IMR-90 (cell line): ENCODE data around the gene AAGAB. TPM values are rescaled to one million over a fixed set of nuclear protein-coding genes. Genes with fewer than 3 reads are reported as not detected.

ENCODE experiments used
- ATAC-seq: fragments of 200-7000 bp; cut with Tn5 transposase; 2 replicates; pipeline ENCODE4 v1.9.1; 2020; ENCODE audit warnings: low read depth, mild to moderate bottlenecking, moderate library complexity
- BruUV-seq: library from RNA; stranded (reverse); fragments of 400-500 nt; replicated peaks from 2 replicates; lab custom pipeline; 2021; lab: Mats Ljungman, UMichigan
- CTCF ChIA-PET: fragments of 300-600 bp; formaldehyde crosslinking; extraction: SDS; loops from one replicate; lab custom pipeline; 2021; ENCODE audit warnings: antibody characterized with exemption; lab: Yijun Ruan, JAX
- POLR2A ChIA-PET: fragments of 300-600 bp; sonication (Branson Sonifier 250); formaldehyde crosslinking; loops from one replicate; lab custom pipeline; 2022; ENCODE audit warnings: antibody characterized with exemption; ENCODE audit not compliant: unreplicated experiment; lab: Charles Lee
- DNase-seq: peaks from one replicate; pipeline ENCODE4 v3.0.0; 2013
- H2AFZ ChIP-seq: replicated peaks from 2 replicates; pipeline ENCODE3; 2013; ENCODE audit warnings: low read length, mild to moderate bottlenecking; ENCODE audit not compliant: poor library complexity
- H2AK5ac ChIP-seq: 2 replicates; pipeline ENCODE4 v1.6.1; 2013; ENCODE audit warnings: low read depth, low read length, inconsistent platforms
- H2AK9ac ChIP-seq: replicated peaks from 2 replicates; pipeline ENCODE3; 2013; ENCODE audit warnings: mild to moderate bottlenecking, low read depth, low read length, moderate library complexity; ENCODE audit not compliant: poor library complexity
- H2BK120ac ChIP-seq: 2 replicates; pipeline ENCODE4 v1.6.1; 2013; ENCODE audit warnings: low read depth, low read length, inconsistent platforms
- H2BK15ac ChIP-seq: 3 replicates; pipeline ENCODE4 v1.6.1; 2013; ENCODE audit warnings: low read depth, low read length, inconsistent platforms
- H2BK20ac ChIP-seq: 2 replicates; pipeline ENCODE4 v1.6.1; 2013; ENCODE audit warnings: low read depth, mild to moderate bottlenecking, inconsistent platforms, low read length, moderate library complexity
- H2BK5ac ChIP-seq: 2 replicates; pipeline ENCODE4 v1.6.1; 2013; ENCODE audit warnings: mild to moderate bottlenecking, low read depth, low read length, inconsistent platforms; ENCODE audit not compliant: poor library complexity, severe bottlenecking
- H3K14ac ChIP-seq: replicated peaks from 2 replicates; pipeline ENCODE4 v1.6.1; 2013; ENCODE audit warnings: low read depth, low read length, inconsistent platforms
- H3K18ac ChIP-seq: 2 replicates; pipeline ENCODE4 v1.6.1; 2013; ENCODE audit warnings: low read depth, low read length, control low read depth
- H3K23ac ChIP-seq: 2 replicates; pipeline ENCODE4 v1.6.1; 2013; ENCODE audit warnings: low read depth, low read length, inconsistent platforms
- H3K27ac ChIP-seq: 2 replicates; pipeline ENCODE4 v1.5.1; 2013; ENCODE audit warnings: mild to moderate bottlenecking, control low read depth, low read length; ENCODE audit not compliant: insufficient read depth
- H3K27me3 ChIP-seq: 2 replicates; pipeline ENCODE4 v1.6.1; 2013; ENCODE audit warnings: low read length; ENCODE audit not compliant: control insufficient read depth, insufficient read depth
- H3K36me3 ChIP-seq: 2 replicates; pipeline ENCODE4 v1.6.1; 2013; ENCODE audit warnings: low read length, mixed read lengths; ENCODE audit not compliant: control insufficient read depth, insufficient read depth
- H3K4ac ChIP-seq: 2 replicates; pipeline ENCODE4 v1.6.1; 2013; ENCODE audit warnings: low read depth, low read length, inconsistent platforms
- H3K4me1 ChIP-seq: 2 replicates; pipeline ENCODE4 v1.6.1; 2013; ENCODE audit warnings: low read length, mixed read lengths; ENCODE audit not compliant: control insufficient read depth, insufficient read depth
- H3K4me2 ChIP-seq: 2 replicates; pipeline ENCODE4 v1.6.1; 2013; ENCODE audit warnings: low read depth, mild to moderate bottlenecking, control low read depth, low read length, moderate library complexity
- H3K4me3 ChIP-seq: 2 replicates; pipeline ENCODE4 v1.5.1; 2013; ENCODE audit warnings: low read depth, mild to moderate bottlenecking, control low read depth, low read length, moderate library complexity; ENCODE audit not compliant: insufficient read depth
- H3K56ac ChIP-seq: 2 replicates; pipeline ENCODE4 v1.6.1; 2013; ENCODE audit warnings: low read length, inconsistent platforms; ENCODE audit not compliant: insufficient read depth; ENCODE audit errors: extremely low read depth
- H3K79me1 ChIP-seq, 2 experiments: 2 replicates each; pipeline ENCODE4 v1.6.1; 2013; ENCODE audit warnings: low read length in 2 of 2, inconsistent platforms in 1 of 2, low read depth in 1 of 2
- H3K9ac ChIP-seq: 2 replicates; pipeline ENCODE4 v1.6.1; 2013; ENCODE audit warnings: low read depth, low read length, control low read depth
- H3K9me1 ChIP-seq: 2 replicates; pipeline ENCODE4 v1.6.1; 2013; ENCODE audit warnings: low read length, inconsistent platforms; ENCODE audit not compliant: insufficient read depth
- H3K9me3 ChIP-seq: 2 replicates; pipeline ENCODE4 v1.6.1; 2013; ENCODE audit warnings: low read length; ENCODE audit not compliant: control insufficient read depth, insufficient read depth
- H4K20me1 ChIP-seq: 2 replicates; pipeline ENCODE4 v1.6.1; 2013; ENCODE audit warnings: low read length, inconsistent platforms; ENCODE audit not compliant: insufficient read depth
- H4K5ac ChIP-seq: 2 replicates; pipeline ENCODE4 v1.6.1; 2013; ENCODE audit warnings: mild to moderate bottlenecking, low read depth, low read length, control low read depth
- H4K8ac ChIP-seq, 2 experiments: 2 replicates each; pipeline ENCODE4 v1.6.1; 2013; ENCODE audit warnings: low read depth in 2 of 2, low read length in 2 of 2, control low read depth in 1 of 2, inconsistent platforms in 1 of 2
- H4K91ac ChIP-seq: 2 replicates; pipeline ENCODE4 v1.6.1; 2013; ENCODE audit warnings: low read depth, low read length, inconsistent platforms; ENCODE audit not compliant: insufficient read depth
- FOS ChIP-seq: fragments of 150-350 bp; IDR thresholded peaks from 2 replicates; pipeline ENCODE4 v1.6.1; 2016; ENCODE audit warnings: low read depth, low read length
- MAZ ChIP-seq: IDR thresholded peaks from 2 replicates; pipeline ENCODE4 v1.6.1; 2012; ENCODE audit warnings: low read depth, mild to moderate bottlenecking, low read length, improper control_type of control experiment, moderate library complexity, borderline replicate concordance
- SMC3 ChIP-seq: fragments of 150-350 bp; IDR thresholded peaks from 2 replicates; pipeline ENCODE4 v1.6.1; 2016; ENCODE audit warnings: low read depth, mild to moderate bottlenecking, antibody characterized with exemption, low read length, moderate library complexity
- WGBS, 2 experiments: methylation state at CpG; one replicate each; pipeline versions ENCODE4 v1.1.5 to v1.1.7; 2013; ENCODE audit warnings: missing lambda C conversion rate in 2 of 2; ENCODE audit not compliant: insufficient read length in 1 of 2; ENCODE audit errors: extremely low coverage in 2 of 2; 5-methylcytosine and 5-hydroxymethylcytosine counted together
- dilution Hi-C: fragments of 300-500 bp; cut with HindIII; formaldehyde crosslinking; loops from one replicate; pipeline ENCODE4 v1.14.3; 2018; ENCODE audit warnings: low sequenced_read_pairs; ENCODE audit not compliant: unreplicated experiment
- in situ Hi-C: fragments of 300-500 bp; cut with MboI; formaldehyde crosslinking; loops from 3 replicates; pipeline ENCODE4 v1.14.3; 2019; ENCODE audit warnings: low sequenced_read_pairs, inconsistent platforms, mixed read lengths
- intact Hi-C: fragments of 100-400 bp; cut with micrococcal nuclease; formaldehyde crosslinking; loops from 2 replicates; pipeline ENCODE4 v1.10.0; 2022
- polyA plus RNA-seq, 3 experiments: library from polyadenylated mRNA; depleted of rRNA; stranded (reverse); fragments of >200 nt; gene quantifications; 2 replicates each; pipeline ENCODE4 v1.2.3, GENCODE V29; 2012; ENCODE audit warnings: low replicate concordance in 1 of 3
- total RNA-seq: library from RNA; depleted of rRNA; stranded (reverse); fragments of >200 nt; gene quantifications from 2 replicates; pipeline ENCODE4 v1.2.3, GENCODE V29; 2012

Gene AAGAB
- total and polyA plus RNA-seq, 2 of the 4 experiments (the other 2 are of a cell fraction), result 26.1 to 69.7 TPM

DNA sequence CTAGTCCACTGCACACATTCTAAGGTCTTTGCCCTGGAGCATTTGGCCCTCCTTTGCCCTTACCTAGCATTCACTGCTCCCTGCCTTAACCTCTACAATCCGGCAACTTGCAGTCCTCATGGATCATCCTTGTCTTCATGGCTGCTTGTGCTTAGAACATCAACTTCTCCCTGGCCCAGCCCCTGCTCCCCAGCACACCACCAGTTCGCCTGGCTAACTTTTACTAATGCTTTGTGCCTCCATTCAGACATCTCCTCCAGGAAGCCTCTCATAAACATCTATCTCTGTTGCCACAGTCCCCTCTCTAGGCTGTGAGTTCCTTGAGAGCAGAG, 57.1 kb downstream of the AAGAB start:
- no TSS peak for BruUV-seq
- H3K23ac ChIP-seq, result peak overlapping the region; percentile 69
- H2AK5ac ChIP-seq, result peak overlapping the region; percentile 88; the same call in 1 of the 2 replicates
- H3K4ac ChIP-seq, result peak overlapping the region; percentile 59
- H2AFZ ChIP-seq, result peak overlapping the region; percentile 27
- CTCF ChIA-PET, result interaction anchor here (0.6 kb wide), 1 partner anchor 291 kb away, joined by 3 read pairs; no protein-coding TSS in a partner anchor
- peak overlapping the region; percentile 9; the same call in 1 of the 2 replicates for H2BK20ac ChIP-seq
- DNase-seq (no peak), ATAC-seq (peak; percentile 15)
- H3K4me2 ChIP-seq, result no peak overlapping the region
- intact Hi-C loops (loop anchor here (5.0 kb wide), 1 partner anchor 640 kb away; no protein-coding TSS in a partner anchor), in situ Hi-C loops (loop anchor here (10.0 kb wide), 1 partner anchor 253 kb away; no protein-coding TSS in a partner anchor), dilution Hi-C loops (no loop called here)
- peaks cover 24% of the 10 kb centered on the region for H3K36me3 ChIP-seq
- H3K18ac ChIP-seq, result no peak overlapping the region
- H2BK5ac ChIP-seq, result peak overlapping the region; percentile 82
- peak overlapping the region in 1 of 2 experiments; percentile 86; a peak in 2 of 4 replicates for H4K8ac ChIP-seq
- H3K27ac ChIP-seq, result peak overlapping the region; percentile 61
- H3K56ac ChIP-seq, result no peak overlapping the region
- H2AK9ac ChIP-seq, result peak overlapping the region; percentile 7
- H3K9me3 ChIP-seq, result no peaks in the 10 kb centered on the region
- H3K4me3 ChIP-seq, result no peak overlapping the region
- peaks cover 4 to 45% of the 10 kb centered on the region in 2 experiments; a peak in 3 of 4 replicates for H3K79me1 ChIP-seq
- no peaks in the 10 kb centered on the region for H3K27me3 ChIP-seq
- peak overlapping the region; percentile 21 for H2BK120ac ChIP-seq
- peak overlapping the region; percentile 8; the same call in 1 of the 3 replicates for H2BK15ac ChIP-seq
- no peak overlapping the region for H3K9ac ChIP-seq
- H4K5ac ChIP-seq, result no peak overlapping the region; the same call in 1 of the 2 replicates
- no peak for TF ChIP-seq MAZ
- 0 out of 2 replicates have a peak, but pooled peaks have one; percentile 3 for TF ChIP-seq SMC3
- TF ChIP-seq FOS, result no peak
- H3K9me1 ChIP-seq, result peaks cover 54% of the 10 kb centered on the region
- H4K20me1 ChIP-seq, result peaks cover 22% of the 10 kb centered on the region; the same call in 1 of the 2 replicates
- POLR2A ChIA-PET, result no interaction called here
- 89% methylated on average over 2 of the region's 2 CpGs; no CpG with 5 or more reads in 1 of the 2 experiments for WGBS, 2 experiments
- peak overlapping the region; percentile 45 for H3K14ac ChIP-seq
- peak overlapping the region; percentile 69 for H4K91ac ChIP-seq
- peaks cover 38% of the 10 kb centered on the region for H3K4me1 ChIP-seq
